Stomach (tissue), 4 donors: Measurements from ENCODE around the gene SYNCRIP.

Experiments used
- EP300 ChIP-seq: sonication (generic); formaldehyde crosslinking; IDR thresholded peaks from one replicate; pipeline ENCODE4 v1.6.1; 2017; ENCODE audit warnings: antibody characterized with exemption
- POLR2A ChIP-seq, 4 donors: fragments of 450-650 bp; IDR thresholded peaks; one replicate each; pipeline ENCODE4 v1.6.1; 2016; ENCODE audit warnings: antibody characterized with exemption in 4 of 4, control low read depth in 2 of 4, mild to moderate bottlenecking in 1 of 4, moderate library complexity in 1 of 4
- POLR2AphosphoS5 ChIP-seq, 3 donors: sonication (generic); formaldehyde crosslinking; IDR thresholded peaks; one replicate each; pipeline ENCODE4 v1.6.1; 2016; ENCODE audit warnings: antibody characterized with exemption in 3 of 3
- TF ChIP-seq, protein P1 (sequence below), 7 experiments: fragments of 450-650 bp in 4 of 7; fragments of 200-600 bp in 3 of 7; sonication (generic) in 3 of 7; IDR thresholded peaks; one replicate each; pipeline ENCODE4 v1.5.1; 2016 to 2019; ENCODE audit warnings: antibody characterized with exemption in 7 of 7, control low read depth in 2 of 7, mild to moderate bottlenecking in 1 of 7

DNA sequence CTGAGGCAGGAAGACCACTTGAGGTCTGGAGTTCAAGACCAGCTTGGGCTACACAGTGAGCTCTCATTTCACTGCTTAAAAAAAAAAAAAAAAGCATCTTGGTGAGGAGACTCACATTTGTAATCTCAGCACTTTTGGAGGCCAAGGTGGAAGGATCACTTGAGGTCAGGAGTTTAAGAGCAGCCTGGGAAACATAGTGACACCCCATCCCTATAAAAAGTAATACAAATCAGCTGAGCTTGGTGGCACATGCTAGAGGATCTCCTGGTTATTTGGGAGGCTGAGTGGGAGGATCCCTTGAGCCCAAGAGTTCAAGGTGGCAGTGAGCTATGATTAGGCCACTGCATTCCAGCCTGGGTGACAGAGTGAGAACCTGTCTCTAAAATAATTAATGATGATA lies 29.4 kb upstream of the SYNCRIP start:
- TF ChIP-seq, protein P1, sequence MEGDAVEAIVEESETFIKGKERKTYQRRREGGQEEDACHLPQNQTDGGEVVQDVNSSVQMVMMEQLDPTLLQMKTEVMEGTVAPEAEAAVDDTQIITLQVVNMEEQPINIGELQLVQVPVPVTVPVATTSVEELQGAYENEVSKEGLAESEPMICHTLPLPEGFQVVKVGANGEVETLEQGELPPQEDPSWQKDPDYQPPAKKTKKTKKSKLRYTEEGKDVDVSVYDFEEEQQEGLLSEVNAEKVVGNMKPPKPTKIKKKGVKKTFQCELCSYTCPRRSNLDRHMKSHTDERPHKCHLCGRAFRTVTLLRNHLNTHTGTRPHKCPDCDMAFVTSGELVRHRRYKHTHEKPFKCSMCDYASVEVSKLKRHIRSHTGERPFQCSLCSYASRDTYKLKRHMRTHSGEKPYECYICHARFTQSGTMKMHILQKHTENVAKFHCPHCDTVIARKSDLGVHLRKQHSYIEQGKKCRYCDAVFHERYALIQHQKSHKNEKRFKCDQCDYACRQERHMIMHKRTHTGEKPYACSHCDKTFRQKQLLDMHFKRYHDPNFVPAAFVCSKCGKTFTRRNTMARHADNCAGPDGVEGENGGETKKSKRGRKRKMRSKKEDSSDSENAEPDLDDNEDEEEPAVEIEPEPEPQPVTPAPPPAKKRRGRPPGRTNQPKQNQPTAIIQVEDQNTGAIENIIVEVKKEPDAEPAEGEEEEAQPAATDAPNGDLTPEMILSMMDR (IDR thresholded peaks at IDR 0.05) = no peak
- TF ChIP-seq POLR2AphosphoS5 (IDR thresholded peaks at IDR 0.05) (no peak), POLR2A (IDR thresholded peaks at IDR 0.05) (no peak), EP300 (no peak)
